ENCODE data around the gene PACRG.

PACRG gene

DNA sequence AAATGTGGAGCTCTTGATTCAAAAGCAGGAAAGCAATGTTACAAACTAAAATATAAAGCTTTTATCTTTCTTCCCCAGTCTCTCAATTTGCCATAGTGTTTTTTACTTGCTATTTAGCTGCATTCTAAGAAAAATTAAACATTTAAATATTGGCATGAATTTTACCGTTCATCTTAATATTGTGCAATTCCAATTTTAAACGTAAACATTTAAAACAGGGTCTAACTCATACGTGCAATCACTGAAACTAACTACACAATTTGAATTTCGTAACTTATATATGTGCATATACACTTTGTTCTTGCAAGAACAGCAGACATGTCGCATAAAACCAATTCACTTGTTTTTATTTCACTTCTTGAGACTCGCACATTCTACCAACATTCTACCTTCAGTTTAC lies 405.9 kb downstream of the PACRG start:
- TF ChIP-seq CTCF (conservative IDR thresholded peaks at IDR 0.05; ENCODE audit: low read depth, low read length) = no peak
- no peaks in the 10 kb centered on the region for H3K79me2 ChIP-seq (ENCODE audit: insufficient read depth, low read depth)
- H3K27ac ChIP-seq = no peak overlapping the region
- H3K4me2 ChIP-seq = no peak overlapping the region
- no peak overlapping the region for H3K4me3 ChIP-seq (IDR thresholded peaks at IDR 0.05; ENCODE audit: insufficient read depth, low read depth, low read length)
- H3K36me3 ChIP-seq (ENCODE audit: insufficient read depth) = no peaks in the 10 kb centered on the region
- no peaks in the 10 kb centered on the region for H4K20me1 ChIP-seq (ENCODE audit: insufficient read depth)
- no peak overlapping the region for H2AFZ ChIP-seq (ENCODE audit: low read depth)
- no peaks in the 10 kb centered on the region for H3K4me1 ChIP-seq (ENCODE audit: low read depth, poor library complexity, severe bottlenecking)
- H3K27me3 ChIP-seq (ENCODE audit: insufficient read depth, low read depth) = no peaks in the 10 kb centered on the region
- no peak overlapping the region for H3K9ac ChIP-seq

- Histone ChIP-seq H4K20me1 (ENCODE audit: insufficient read depth) (no peaks in the 10 kb centered on the region), H3K4me3 (IDR thresholded peaks at IDR 0.05; ENCODE audit: insufficient read depth, low read depth, low read length) (no peak overlapping the region), H3K36me3 (ENCODE audit: insufficient read depth) (no peaks in the 10 kb centered on the region), H3K79me2 (ENCODE audit: insufficient read depth, low read depth) (no peaks in the 10 kb centered on the region), H3K27me3 (ENCODE audit: insufficient read depth, low read depth) (no peaks in the 10 kb centered on the region), H3K27ac (no peak overlapping the region), H3K9ac (no peak overlapping the region), H3K4me1 (ENCODE audit: low read depth, poor library complexity, severe bottlenecking) (no peaks in the 10 kb centered on the region), H3K4me2 (no peak overlapping the region), H2AFZ (ENCODE audit: low read depth) (no peak overlapping the region)
- TF ChIP-seq CTCF (conservative IDR thresholded peaks at IDR 0.05; ENCODE audit: low read depth, low read length) = no peak
These were observed 409.1 kb downstream of the PACRG start for GRCh38 chr6:163136681-163137397.

- TF ChIP-seq CTCF (conservative IDR thresholded peaks at IDR 0.05; ENCODE audit: low read depth, low read length) = no peak
- no peaks in the 10 kb centered on the region for H3K79me2 ChIP-seq (ENCODE audit: insufficient read depth, low read depth)
- H3K27ac ChIP-seq = no peak overlapping the region
- no peaks in the 10 kb centered on the region for H3K4me1 ChIP-seq (ENCODE audit: low read depth, poor library complexity, severe bottlenecking)
- H3K9ac ChIP-seq = no peak overlapping the region
- H4K20me1 ChIP-seq (ENCODE audit: insufficient read depth) = no peaks in the 10 kb centered on the region
- no peaks in the 10 kb centered on the region for H3K27me3 ChIP-seq (ENCODE audit: insufficient read depth, low read depth)
- no peaks in the 10 kb centered on the region for H3K36me3 ChIP-seq (ENCODE audit: insufficient read depth)
- no peak overlapping the region for H3K4me2 ChIP-seq
- no peak overlapping the region for H2AFZ ChIP-seq (ENCODE audit: low read depth)
- H3K4me3 ChIP-seq (IDR thresholded peaks at IDR 0.05; ENCODE audit: insufficient read depth, low read depth, low read length) = no peak overlapping the region
These were observed 409.7 kb downstream of the PACRG start for GRCh38 chr6:163137398-163137881.

GRCh38 chr6:163146036-163146435 lies 418.3 kb downstream of the PACRG start:
- Histone ChIP-seq H3K27me3 (ENCODE audit: insufficient read depth, low read depth) (no peaks in the 10 kb centered on the region), H3K4me3 (IDR thresholded peaks at IDR 0.05; ENCODE audit: insufficient read depth, low read depth, low read length) (no peak overlapping the region), H3K36me3 (ENCODE audit: insufficient read depth) (no peaks in the 10 kb centered on the region), H3K79me2 (ENCODE audit: insufficient read depth, low read depth) (no peaks in the 10 kb centered on the region), H3K4me2 (no peak overlapping the region), H3K27ac (no peak overlapping the region), H3K4me1 (ENCODE audit: low read depth, poor library complexity, severe bottlenecking) (no peaks in the 10 kb centered on the region), H2AFZ (ENCODE audit: low read depth) (no peak overlapping the region), H4K20me1 (ENCODE audit: insufficient read depth) (no peaks in the 10 kb centered on the region), H3K9ac (no peak overlapping the region)
- TF ChIP-seq CTCF (conservative IDR thresholded peaks at IDR 0.05; ENCODE audit: low read depth, low read length) = no peak
